Measurements from ENCODE around the gene ALDH4A1. TPM values are rescaled to one million over a fixed set of nuclear protein-coding genes. Genes with fewer than 3 reads are reported as not detected.

ALDH4A1 gene
- total and polyA plus RNA-seq, 2 donors, result 12.3 to 24.6 TPM

- H3K9me3 ChIP-seq (ENCODE audit: control insufficient read depth in 2 of 2, insufficient read depth in 1 of 2, low read length in 1 of 2), result no peaks in the 10 kb centered on the region
- WGBS, result 98% methylated on average over 31 of the region's 31 CpGs
- H3K4me3 ChIP-seq (ENCODE audit: low read length in 2 of 2), result no peak overlapping the region
- H3K27me3 ChIP-seq (ENCODE audit: control insufficient read depth in 2 of 2, insufficient read depth in 1 of 2, low read length in 1 of 2), result no peaks in the 10 kb centered on the region
- no peak for DNase-seq (ENCODE audit: low read depth in 6 of 9, low spot score in 9 of 9)
- peaks cover 2 to 38% of the 10 kb centered on the region in 2 donors for H3K36me3 ChIP-seq (ENCODE audit: control insufficient read depth in 2 of 2, insufficient read depth in 2 of 2, low read length in 1 of 2)
- peaks cover 13 to 25% of the 10 kb centered on the region in 2 donors for H3K4me1 ChIP-seq (ENCODE audit: control insufficient read depth in 2 of 2, insufficient read depth in 2 of 2, low read length in 2 of 2)
- H3K27ac ChIP-seq (ENCODE audit: low read depth in 1 of 2, low read length in 1 of 2), result no peak overlapping the region
Measured at GRCh38 chr1:18919197-18919905, 17.0 kb upstream of the ALDH4A1 start.

DNA sequence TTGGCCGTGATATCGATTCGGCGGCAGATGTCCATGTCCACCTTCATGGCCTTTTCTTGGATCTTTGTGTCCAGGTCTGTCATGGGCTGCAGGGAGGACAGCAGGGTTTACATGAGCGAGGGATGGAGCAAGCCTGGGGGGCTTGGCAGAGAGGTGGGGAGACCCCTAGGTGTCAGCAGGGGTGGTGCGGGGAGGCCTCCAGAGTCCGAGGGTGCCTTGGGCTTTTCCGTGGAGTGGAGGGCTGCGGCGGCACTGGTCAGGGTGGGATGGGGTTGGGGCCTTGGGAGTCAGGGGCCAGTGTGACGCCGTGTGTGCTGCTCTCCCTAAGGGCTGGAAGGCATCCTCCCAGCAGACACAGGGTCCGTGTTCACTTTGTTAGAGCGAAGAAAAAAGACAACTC, 16.1 kb upstream of the ALDH4A1 start:
- WGBS, result 98% methylated on average over 14 of the region's 14 CpGs
- peaks cover 4 to 16% of the 10 kb centered on the region in 2 donors for H3K4me1 ChIP-seq (ENCODE audit: control insufficient read depth in 2 of 2, insufficient read depth in 2 of 2, low read length in 2 of 2)
- no peaks in the 10 kb centered on the region for H3K9me3 ChIP-seq (ENCODE audit: control insufficient read depth in 2 of 2, insufficient read depth in 1 of 2, low read length in 1 of 2)
- no peak overlapping the region for H3K4me3 ChIP-seq (ENCODE audit: low read length in 2 of 2)
- DNase-seq (ENCODE audit: low read depth in 6 of 9, low spot score in 9 of 9), result no peak
- H3K27me3 ChIP-seq (ENCODE audit: control insufficient read depth in 2 of 2, insufficient read depth in 1 of 2, low read length in 1 of 2), result no peaks in the 10 kb centered on the region
- no peak overlapping the region for H3K27ac ChIP-seq (ENCODE audit: low read depth in 1 of 2, low read length in 1 of 2)
- H3K36me3 ChIP-seq (ENCODE audit: control insufficient read depth in 2 of 2, insufficient read depth in 2 of 2, low read length in 1 of 2), result peaks cover 2 to 38% of the 10 kb centered on the region in 2 donors

GRCh38 chr1:18917071-18917799, 14.9 kb upstream of the ALDH4A1 start:
- Histone ChIP-seq H3K4me1 (ENCODE audit: control insufficient read depth in 2 of 2, insufficient read depth in 2 of 2, low read length in 2 of 2) (peaks cover 4% of the 10 kb centered on the region in 2 donors), H3K9me3 (ENCODE audit: control insufficient read depth in 2 of 2, insufficient read depth in 1 of 2, low read length in 1 of 2) (no peaks in the 10 kb centered on the region), H3K27me3 (ENCODE audit: control insufficient read depth in 2 of 2, insufficient read depth in 1 of 2, low read length in 1 of 2) (no peaks in the 10 kb centered on the region), H3K4me3 (ENCODE audit: low read length in 2 of 2) (no peak overlapping the region), H3K36me3 (ENCODE audit: control insufficient read depth in 2 of 2, insufficient read depth in 2 of 2, low read length in 1 of 2) (peaks cover 2 to 38% of the 10 kb centered on the region in 2 donors), H3K27ac (ENCODE audit: low read depth in 1 of 2, low read length in 1 of 2) (no peak overlapping the region)
- no peak for DNase-seq (ENCODE audit: low read depth in 6 of 9, low spot score in 9 of 9)
- WGBS, result 97% methylated on average over 30 of the region's 30 CpGs

DNA sequence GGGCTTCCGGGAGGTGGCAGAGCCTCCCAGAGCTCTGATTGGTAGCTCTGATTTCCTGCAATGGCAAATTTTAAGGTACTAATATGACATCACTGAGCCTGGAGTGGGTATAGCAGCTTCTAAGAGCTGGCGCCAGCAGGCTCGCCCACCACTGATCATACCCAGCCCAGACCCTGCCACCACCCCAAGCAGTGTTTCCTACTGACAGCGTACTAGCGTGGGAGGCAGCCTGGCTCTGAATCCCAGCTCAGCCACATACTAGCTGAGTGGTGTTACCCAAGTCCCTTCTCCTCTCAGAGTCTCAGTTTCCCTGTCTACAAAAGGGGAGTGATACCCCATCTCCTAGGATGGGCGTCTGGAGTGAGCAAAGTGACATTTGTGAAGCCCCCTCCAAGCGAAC, 13.0 kb upstream of the ALDH4A1 start:
- 97% methylated on average over 7 of the region's 7 CpGs for WGBS
- H3K36me3 ChIP-seq (ENCODE audit: control insufficient read depth in 2 of 2, insufficient read depth in 2 of 2, low read length in 1 of 2), result peaks cover 14 to 43% of the 10 kb centered on the region in 2 donors
- no peak for DNase-seq (ENCODE audit: low read depth in 6 of 9, low spot score in 9 of 9)
- no peaks in the 10 kb centered on the region for H3K9me3 ChIP-seq (ENCODE audit: control insufficient read depth in 2 of 2, insufficient read depth in 1 of 2, low read length in 1 of 2)
- H3K27ac ChIP-seq (ENCODE audit: low read depth in 1 of 2, low read length in 1 of 2), result no peak overlapping the region
- no peaks in the 10 kb centered on the region for H3K27me3 ChIP-seq (ENCODE audit: control insufficient read depth in 2 of 2, insufficient read depth in 1 of 2, low read length in 1 of 2)
- no peak overlapping the region for H3K4me3 ChIP-seq (ENCODE audit: low read length in 2 of 2)
- no peaks in the 10 kb centered on the region for H3K4me1 ChIP-seq (ENCODE audit: control insufficient read depth in 2 of 2, insufficient read depth in 2 of 2, low read length in 2 of 2)

- Histone ChIP-seq H3K4me3 (ENCODE audit: low read length in 2 of 2) (no peak overlapping the region), H3K27me3 (ENCODE audit: control insufficient read depth in 2 of 2, insufficient read depth in 1 of 2, low read length in 1 of 2) (no peaks in the 10 kb centered on the region), H3K36me3 (ENCODE audit: control insufficient read depth in 2 of 2, insufficient read depth in 2 of 2, low read length in 1 of 2) (peaks cover 27 to 54% of the 10 kb centered on the region in 2 donors), H3K4me1 (ENCODE audit: control insufficient read depth in 2 of 2, insufficient read depth in 2 of 2, low read length in 2 of 2) (peaks cover 2 to 8% of the 10 kb centered on the region in 2 donors), H3K9me3 (ENCODE audit: control insufficient read depth in 2 of 2, insufficient read depth in 1 of 2, low read length in 1 of 2) (no peaks in the 10 kb centered on the region), H3K27ac (ENCODE audit: low read depth in 1 of 2, low read length in 1 of 2) (no peak overlapping the region)
- WGBS, result 48% methylated on average over 22 of the region's 22 CpGs
- peak in 4 of 9 donors; percentile 28 to 68 (median 59) for DNase-seq (ENCODE audit: low read depth in 6 of 9, low spot score in 9 of 9)
Measured at GRCh38 chr1:18913065-18913835, 10.9 kb upstream of the ALDH4A1 start.

- no peak overlapping the region for H3K27ac ChIP-seq (ENCODE audit: low read depth in 1 of 2, low read length in 1 of 2)
- H3K4me3 ChIP-seq (ENCODE audit: low read length in 2 of 2), result no peak overlapping the region
- peaks cover 9 to 15% of the 10 kb centered on the region in 2 donors for H3K4me1 ChIP-seq (ENCODE audit: control insufficient read depth in 2 of 2, insufficient read depth in 2 of 2, low read length in 2 of 2)
- WGBS, result 96% methylated on average over 3 of the region's 3 CpGs
- H3K9me3 ChIP-seq (ENCODE audit: control insufficient read depth in 2 of 2, insufficient read depth in 1 of 2, low read length in 1 of 2), result no peaks in the 10 kb centered on the region
- no peak for DNase-seq (ENCODE audit: low read depth in 6 of 9, low spot score in 9 of 9)
- H3K27me3 ChIP-seq (ENCODE audit: control insufficient read depth in 2 of 2, insufficient read depth in 1 of 2, low read length in 1 of 2), result no peaks in the 10 kb centered on the region
- peaks cover 27 to 52% of the 10 kb centered on the region in 2 donors for H3K36me3 ChIP-seq (ENCODE audit: control insufficient read depth in 2 of 2, insufficient read depth in 2 of 2, low read length in 1 of 2)
Measured at GRCh38 chr1:18912550-18912949, 10.2 kb upstream of the ALDH4A1 start.

DNA sequence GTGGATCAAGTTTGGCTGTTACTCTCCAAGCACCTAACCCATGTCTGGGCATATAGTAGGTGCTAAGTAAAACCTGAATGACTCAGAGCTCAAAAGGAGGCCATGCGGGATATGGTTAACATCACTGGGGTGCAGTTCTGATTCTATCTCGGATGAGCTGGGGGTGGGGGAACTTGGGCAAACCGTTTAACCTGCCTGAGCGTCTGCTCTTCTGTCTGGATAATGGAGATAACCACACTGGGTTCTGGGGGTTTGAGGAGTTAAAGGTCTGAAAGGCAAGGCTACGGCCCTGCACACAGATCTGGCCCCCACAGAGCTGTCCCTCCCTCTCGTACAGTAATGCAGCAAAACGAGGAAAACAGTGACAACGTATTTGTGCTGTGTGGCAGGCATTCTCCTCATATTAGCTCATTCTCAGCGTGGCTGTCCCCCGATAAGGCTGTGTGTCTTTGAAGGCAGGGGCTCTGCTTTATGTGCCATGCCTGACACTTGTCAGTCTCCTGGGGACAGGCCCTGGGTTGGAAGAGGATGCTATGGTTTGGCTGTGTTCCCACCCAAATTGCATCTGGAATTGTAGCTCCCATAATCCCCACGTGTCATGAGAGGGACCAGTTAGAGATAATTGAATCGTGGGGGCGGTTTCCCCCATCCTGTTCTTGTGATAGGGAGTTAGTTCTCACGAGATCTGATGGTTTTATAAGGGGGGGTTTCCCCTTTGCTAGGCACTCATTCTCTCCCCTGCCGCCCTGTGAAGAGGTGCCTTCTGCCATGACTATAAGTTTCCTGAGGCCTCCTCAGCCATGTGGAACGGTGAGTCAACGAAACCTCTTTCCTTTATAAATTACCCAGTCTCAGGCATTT, 6.8 kb upstream of the ALDH4A1 start:
- no peak for DNase-seq (ENCODE audit: low read depth in 6 of 9, low spot score in 9 of 9)
- no peaks in the 10 kb centered on the region for H3K9me3 ChIP-seq (ENCODE audit: control insufficient read depth in 2 of 2, insufficient read depth in 1 of 2, low read length in 1 of 2)
- WGBS, result 89% methylated on average over 17 of the region's 17 CpGs
- H3K27me3 ChIP-seq (ENCODE audit: control insufficient read depth in 2 of 2, insufficient read depth in 1 of 2, low read length in 1 of 2), result no peaks in the 10 kb centered on the region
- no peak overlapping the region for H3K27ac ChIP-seq (ENCODE audit: low read depth in 1 of 2, low read length in 1 of 2)
- H3K36me3 ChIP-seq (ENCODE audit: control insufficient read depth in 2 of 2, insufficient read depth in 2 of 2, low read length in 1 of 2), result peaks cover 25 to 35% of the 10 kb centered on the region in 2 donors
- peaks cover 9 to 21% of the 10 kb centered on the region in 2 donors for H3K4me1 ChIP-seq (ENCODE audit: control insufficient read depth in 2 of 2, insufficient read depth in 2 of 2, low read length in 2 of 2)
- H3K4me3 ChIP-seq (ENCODE audit: low read length in 2 of 2), result no peak overlapping the region

- H3K4me3 ChIP-seq (ENCODE audit: low read length in 2 of 2), result no peak overlapping the region
- no peaks in the 10 kb centered on the region for H3K9me3 ChIP-seq (ENCODE audit: control insufficient read depth in 2 of 2, insufficient read depth in 1 of 2, low read length in 1 of 2)
- peaks cover 9 to 26% of the 10 kb centered on the region in 2 donors for H3K4me1 ChIP-seq (ENCODE audit: control insufficient read depth in 2 of 2, insufficient read depth in 2 of 2, low read length in 2 of 2)
- WGBS, result 30% methylated on average over 22 of the region's 22 CpGs
- H3K36me3 ChIP-seq (ENCODE audit: control insufficient read depth in 2 of 2, insufficient read depth in 2 of 2, low read length in 1 of 2), result peaks cover 25 to 35% of the 10 kb centered on the region in 2 donors
- no peak for DNase-seq (ENCODE audit: low read depth in 6 of 9, low spot score in 9 of 9)
- H3K27me3 ChIP-seq (ENCODE audit: control insufficient read depth in 2 of 2, insufficient read depth in 1 of 2, low read length in 1 of 2), result no peaks in the 10 kb centered on the region
- H3K27ac ChIP-seq (ENCODE audit: low read depth in 1 of 2, low read length in 1 of 2), result peak overlapping the region in 1 of 2 donors; percentile 30
Measured at GRCh38 chr1:18907917-18908845, 5.8 kb upstream of the ALDH4A1 start.

Measured in thymus (tissue), 11 donors.